Chondrocyte (in vitro differentiated cells): ENCODE results near the gene CRIM1. TPM values are rescaled to one million over a fixed set of nuclear protein-coding genes. Genes with fewer than 3 reads are reported as not detected.
A peak's percentile ranks its signal among the peaks of the same experiment; 100 is the strongest.

Experiments used
- DNase-seq: peaks from one replicate; pipeline ENCODE4 v3.0.0; 2021; ENCODE audit warnings: mixed read lengths, low spot score
- H3K27ac Mint-ChIP-seq: one replicate; pipeline ENCODE4 v1.8.0; 2021; ENCODE audit warnings: mild to moderate bottlenecking, moderate library complexity, mixed read lengths; ENCODE audit not compliant: unreplicated experiment
- H3K27me3 Mint-ChIP-seq: 2 replicates; pipeline ENCODE4 v1.8.0; 2021; ENCODE audit warnings: low read depth, mixed read lengths
- H3K36me3 Mint-ChIP-seq: 2 replicates; pipeline ENCODE4 v1.8.0; 2021; ENCODE audit warnings: low read depth, mixed read lengths
- H3K4me1 Mint-ChIP-seq: 2 replicates; pipeline ENCODE4 v1.8.0; 2021; ENCODE audit warnings: low read depth, mild to moderate bottlenecking, mixed read lengths
- H3K4me3 Mint-ChIP-seq: one replicate; pipeline ENCODE4 v1.8.0; 2021; ENCODE audit warnings: mild to moderate bottlenecking, moderate library complexity, mixed read lengths; ENCODE audit not compliant: unreplicated experiment
- H3K9me3 Mint-ChIP-seq: 2 replicates; pipeline ENCODE4 v1.8.0; 2021; ENCODE audit warnings: low read depth, mixed read lengths
- total RNA-seq: library from RNA; stranded (reverse); gene quantifications from 3 replicates; pipeline ENCODE4 v1.2.1, GENCODE V29; 2021
- TF ChIP-seq, protein P1 (sequence below): fragments of 200-600 bp; sonication (generic); IDR thresholded peaks from 2 replicates; pipeline ENCODE4 v1.5.0; 2021; ENCODE audit warnings: antibody characterized with exemption, mild to moderate bottlenecking, moderate library complexity

Gene CRIM1
- total RNA-seq, 1 donor from 2014 or later, result 194 TPM

DNA sequence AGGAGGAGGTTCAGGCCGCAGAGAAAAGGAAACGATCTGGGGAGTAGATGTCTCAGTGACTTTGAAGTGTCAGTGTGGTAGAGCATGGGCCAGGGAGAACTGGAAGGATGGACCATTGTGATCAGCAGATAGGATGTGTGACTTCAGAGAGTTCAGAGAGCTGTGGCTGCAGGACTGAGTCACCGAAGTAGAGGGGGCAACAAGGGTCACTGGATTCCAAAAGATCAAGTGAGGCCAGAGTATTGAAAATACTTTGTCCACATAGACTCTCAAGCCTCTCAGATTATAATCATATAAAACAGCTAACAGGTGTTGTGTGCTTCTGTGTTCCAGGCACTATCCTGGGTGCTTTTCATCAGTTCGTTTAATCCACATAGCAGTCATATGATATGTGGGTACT is 99.4 kb downstream of the CRIM1 start:
- no peak overlapping the region for H3K27ac Mint-ChIP-seq
- H3K4me3 Mint-ChIP-seq, result no peak overlapping the region
- H3K36me3 Mint-ChIP-seq, result peaks cover 3% of the 10 kb centered on the region
- no peak for DNase-seq
- no peaks in the 10 kb centered on the region for H3K27me3 Mint-ChIP-seq
- TF ChIP-seq, protein P1, sequence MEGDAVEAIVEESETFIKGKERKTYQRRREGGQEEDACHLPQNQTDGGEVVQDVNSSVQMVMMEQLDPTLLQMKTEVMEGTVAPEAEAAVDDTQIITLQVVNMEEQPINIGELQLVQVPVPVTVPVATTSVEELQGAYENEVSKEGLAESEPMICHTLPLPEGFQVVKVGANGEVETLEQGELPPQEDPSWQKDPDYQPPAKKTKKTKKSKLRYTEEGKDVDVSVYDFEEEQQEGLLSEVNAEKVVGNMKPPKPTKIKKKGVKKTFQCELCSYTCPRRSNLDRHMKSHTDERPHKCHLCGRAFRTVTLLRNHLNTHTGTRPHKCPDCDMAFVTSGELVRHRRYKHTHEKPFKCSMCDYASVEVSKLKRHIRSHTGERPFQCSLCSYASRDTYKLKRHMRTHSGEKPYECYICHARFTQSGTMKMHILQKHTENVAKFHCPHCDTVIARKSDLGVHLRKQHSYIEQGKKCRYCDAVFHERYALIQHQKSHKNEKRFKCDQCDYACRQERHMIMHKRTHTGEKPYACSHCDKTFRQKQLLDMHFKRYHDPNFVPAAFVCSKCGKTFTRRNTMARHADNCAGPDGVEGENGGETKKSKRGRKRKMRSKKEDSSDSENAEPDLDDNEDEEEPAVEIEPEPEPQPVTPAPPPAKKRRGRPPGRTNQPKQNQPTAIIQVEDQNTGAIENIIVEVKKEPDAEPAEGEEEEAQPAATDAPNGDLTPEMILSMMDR, result no peak
- H3K4me1 Mint-ChIP-seq, result peaks cover 4% of the 10 kb centered on the region
- no peaks in the 10 kb centered on the region for H3K9me3 Mint-ChIP-seq

DNA sequence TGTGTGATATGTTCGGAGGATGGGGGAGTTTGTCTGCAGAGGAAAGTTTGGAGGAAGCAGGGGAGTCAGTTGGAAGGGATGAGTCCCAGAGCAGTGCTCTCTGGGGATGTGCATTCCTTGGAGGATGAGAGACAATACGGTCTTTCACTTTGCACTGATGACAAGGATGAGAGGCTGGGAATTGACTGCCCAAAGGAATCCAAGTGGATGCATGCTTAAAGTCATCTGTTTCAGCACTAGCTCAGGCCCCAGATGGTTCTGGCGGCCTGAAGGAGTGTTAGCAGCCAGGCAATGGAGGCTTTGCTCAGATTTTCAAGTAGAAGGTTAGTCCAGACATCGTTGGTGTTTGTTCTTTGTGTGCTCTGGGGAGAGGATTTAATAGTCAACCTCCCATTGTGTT is 100.2 kb downstream of the CRIM1 start:
- no peak for DNase-seq
- H3K9me3 Mint-ChIP-seq, result no peaks in the 10 kb centered on the region
- no peak overlapping the region for H3K4me3 Mint-ChIP-seq
- H3K27me3 Mint-ChIP-seq, result no peaks in the 10 kb centered on the region
- no peak overlapping the region for H3K27ac Mint-ChIP-seq
- peaks cover 4% of the 10 kb centered on the region for H3K4me1 Mint-ChIP-seq
- no peaks in the 10 kb centered on the region for H3K36me3 Mint-ChIP-seq
- TF ChIP-seq, protein P1, result no peak

DNA sequence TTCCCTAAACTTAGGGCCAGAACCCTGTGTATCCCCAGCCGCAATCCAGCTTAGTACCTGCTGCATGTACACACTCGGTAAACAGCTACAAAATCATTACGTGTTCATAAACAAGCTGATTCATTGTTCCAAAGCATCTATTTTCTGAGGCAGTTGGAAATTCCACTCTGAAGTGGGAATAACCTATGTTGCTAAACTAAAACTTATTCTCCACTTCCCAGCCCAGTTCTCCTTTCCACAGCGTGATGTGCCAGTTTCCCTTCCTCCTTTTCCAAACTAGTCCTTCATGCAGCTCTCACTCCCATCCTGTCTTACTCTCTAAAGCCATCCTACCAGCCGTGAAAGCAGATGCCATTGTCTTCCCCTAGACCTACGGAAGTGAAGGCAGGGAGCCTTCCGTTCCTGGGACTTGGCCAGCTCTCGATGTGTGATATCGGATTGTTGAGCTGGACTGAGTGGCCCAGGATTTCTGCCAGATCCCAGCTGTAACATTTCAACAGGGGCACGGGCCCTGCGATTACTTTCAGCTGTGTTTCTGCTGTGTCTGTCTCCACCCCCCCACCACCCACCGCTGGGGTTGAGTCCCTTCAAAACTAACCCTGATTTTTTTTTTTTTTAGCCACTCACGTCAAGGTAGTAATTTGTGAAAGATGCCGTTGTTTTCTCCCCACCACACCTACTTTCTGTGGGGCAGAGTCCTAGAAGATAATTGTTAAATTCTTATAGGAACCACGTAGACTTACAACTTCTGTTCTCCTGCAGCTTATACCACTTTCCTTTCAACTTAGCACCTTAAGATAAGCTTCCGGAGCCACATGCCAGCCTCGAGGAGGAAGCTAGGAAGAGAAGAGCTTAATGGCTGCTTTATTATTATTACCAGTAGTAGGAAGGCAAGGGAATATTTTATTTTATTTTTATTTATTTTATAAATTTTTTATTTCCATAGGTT is 100.9 kb downstream of the CRIM1 start:
- no peak overlapping the region for H3K27ac Mint-ChIP-seq
- H3K4me3 Mint-ChIP-seq, result peak overlapping the region; percentile 39

DNA sequence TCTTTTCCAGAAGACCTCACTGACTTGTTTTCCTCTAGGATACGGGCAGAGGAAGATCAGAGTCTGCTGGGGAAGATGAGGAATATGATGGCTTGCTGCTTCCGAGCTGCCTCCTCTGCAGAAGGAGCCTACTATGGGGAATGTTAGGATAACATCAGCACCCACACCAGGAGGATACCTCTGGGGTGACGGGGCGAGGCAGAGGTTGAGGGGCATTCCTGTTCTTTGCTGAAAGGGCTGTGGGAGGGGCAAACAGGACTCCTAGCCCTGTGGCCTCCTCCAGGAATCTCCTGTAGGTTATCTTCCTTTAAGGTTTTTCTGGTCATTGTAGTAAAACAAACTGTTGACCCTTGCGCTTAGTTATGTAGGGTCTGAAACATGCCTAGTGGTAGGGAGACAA is 102.5 kb downstream of the CRIM1 start:
- no peaks in the 10 kb centered on the region for H3K9me3 Mint-ChIP-seq
- H3K27ac Mint-ChIP-seq, result no peak overlapping the region
- TF ChIP-seq, protein P1, result no peak
- no peaks in the 10 kb centered on the region for H3K27me3 Mint-ChIP-seq
- H3K36me3 Mint-ChIP-seq, result no peaks in the 10 kb centered on the region
- DNase-seq, result no peak
- peaks cover 4% of the 10 kb centered on the region for H3K4me1 Mint-ChIP-seq
- H3K4me3 Mint-ChIP-seq, result no peak overlapping the region

More for the DNA sequence above, 100.9 kb downstream of the CRIM1 start:
- peaks cover 4% of the 10 kb centered on the region for H3K4me1 Mint-ChIP-seq
- H3K9me3 Mint-ChIP-seq, result no peaks in the 10 kb centered on the region
- H3K27me3 Mint-ChIP-seq, result no peaks in the 10 kb centered on the region
- no peaks in the 10 kb centered on the region for H3K36me3 Mint-ChIP-seq
- TF ChIP-seq, protein P1, result no peak
- no peak for DNase-seq

DNA sequence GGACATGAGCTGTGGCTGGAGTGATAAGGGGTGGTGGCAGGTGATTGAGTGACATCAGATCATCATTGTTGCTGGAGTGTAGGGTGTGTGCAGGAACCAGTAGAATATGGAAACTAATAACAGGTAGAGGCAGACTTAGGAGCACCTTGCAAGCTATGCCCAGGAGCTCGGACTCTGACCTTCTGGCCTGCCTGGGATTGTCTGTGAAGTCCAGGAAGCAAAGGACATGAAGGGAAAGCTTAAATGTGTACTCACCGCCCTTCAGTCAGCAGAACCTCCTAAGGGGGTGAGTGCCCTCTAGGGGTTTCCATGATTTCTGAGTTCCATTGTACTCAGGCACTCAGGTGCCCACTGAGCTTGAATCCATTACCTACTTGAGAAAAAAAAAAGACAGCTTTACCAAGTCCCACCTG is 104.2 kb downstream of the CRIM1 start:
- no peak for DNase-seq
- H3K4me3 Mint-ChIP-seq, result no peak overlapping the region
- peaks cover 4% of the 10 kb centered on the region for H3K4me1 Mint-ChIP-seq

More for the DNA sequence above, 104.2 kb downstream of the CRIM1 start:
- TF ChIP-seq, protein P1, result peak; percentile 73
- Mint-ChIP-seq H3K9me3 (no peaks in the 10 kb centered on the region), H3K27ac (no peak overlapping the region), H3K27me3 (no peaks in the 10 kb centered on the region), H3K36me3 (peaks cover 7% of the 10 kb centered on the region)
